H1 (cell line): ENCODE data around the gene TMEM150A. TPM values are rescaled to one million over a fixed set of nuclear protein-coding genes. Genes with fewer than 3 reads are reported as not detected.

Source experiments
- HDAC2 ChIP-seq, 2 experiments: fragments of 300-600 bp in 1 of 2; sonication (generic) in 1 of 2; IDR thresholded peaks; 2 replicates each; pipeline ENCODE4 v1.6.1; 2011 to 2012; ENCODE audit warnings: low read depth in 2 of 2, low read length in 2 of 2, mild to moderate bottlenecking in 2 of 2, moderate library complexity in 2 of 2, borderline replicate concordance in 1 of 2, inconsistent platforms in 1 of 2
- KDM5A ChIP-seq: fragments of 200-600 bp; IDR thresholded peaks from 2 replicates; pipeline ENCODE4 v1.7.1; 2012; ENCODE audit warnings: mild to moderate bottlenecking, low read length, inconsistent platforms, mixed read lengths
- RNF2 ChIP-seq: fragments of 200-900, 300-1000 bp; sonication (generic); IDR thresholded peaks from 2 replicates; pipeline ENCODE4 v1.7.1; 2016; ENCODE audit warnings: borderline replicate concordance, low read depth, mild to moderate bottlenecking, antibody characterized with exemption, low read length; ENCODE audit not compliant: poor library complexity, severe bottlenecking; ENCODE audit errors: missing control alignments
- polyA plus RNA-seq, 7 experiments: library from polyadenylated mRNA; depleted of rRNA in 3 of 7; stranded (reverse) in 5 of 7; unstranded in 2 of 7; fragments of >200 nt in 5 of 7; fragments of 200-250 nt in 2 of 7; gene quantifications; 1 replicate in 5 of 7; 2 replicates in 1 of 7; 4 replicates in 1 of 7; pipeline versions ENCODE4 v1.2.1 to v1.2.3, GENCODE V29; 2011 to 2013; ENCODE audit warnings: missing spikeins in 2 of 7, mixed read lengths in 2 of 7
- total RNA-seq: library from RNA; stranded (reverse); fragmentation: NEBNext Ultra II Directional; extraction: Animal tissue kit (Norgen Biotek cat#: 25700); gene quantifications from 2 replicates; pipeline ENCODE4 v1.2.1, GENCODE V29; 2021
- TF ChIP-seq, protein P1 (sequence below): IDR thresholded peaks from 2 replicates; pipeline ENCODE4 v1.6.1; 2012; ENCODE audit warnings: low read length, inconsistent platforms

Gene TMEM150A
- total and polyA plus RNA-seq, 2 of the 8 experiments (the other 6 are each of a cell fraction or from before 2014, with no cell fraction given) = 19.8 to 29.9 TPM

DNA sequence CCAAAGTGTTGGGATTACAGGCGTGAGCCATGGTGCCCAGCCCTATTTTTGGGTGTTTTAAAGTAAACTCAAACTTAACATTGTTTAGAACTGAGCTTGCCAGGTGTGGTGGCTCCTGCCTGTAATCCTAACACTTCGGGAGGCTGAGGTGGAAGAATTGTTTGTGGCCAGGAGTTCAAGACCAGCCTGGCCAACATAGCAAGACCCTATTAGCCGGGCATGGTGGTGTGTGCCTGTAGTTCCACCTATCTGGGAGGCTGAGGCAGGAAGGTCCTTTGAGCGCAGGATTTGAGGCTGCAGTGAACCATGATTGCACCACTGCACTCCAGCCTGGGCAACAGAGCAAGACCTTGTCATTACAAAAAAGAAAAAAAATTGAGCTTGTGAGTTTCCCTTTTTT is 48.0 kb upstream of the TMEM150A start (continued):
- TF ChIP-seq, protein P1, sequence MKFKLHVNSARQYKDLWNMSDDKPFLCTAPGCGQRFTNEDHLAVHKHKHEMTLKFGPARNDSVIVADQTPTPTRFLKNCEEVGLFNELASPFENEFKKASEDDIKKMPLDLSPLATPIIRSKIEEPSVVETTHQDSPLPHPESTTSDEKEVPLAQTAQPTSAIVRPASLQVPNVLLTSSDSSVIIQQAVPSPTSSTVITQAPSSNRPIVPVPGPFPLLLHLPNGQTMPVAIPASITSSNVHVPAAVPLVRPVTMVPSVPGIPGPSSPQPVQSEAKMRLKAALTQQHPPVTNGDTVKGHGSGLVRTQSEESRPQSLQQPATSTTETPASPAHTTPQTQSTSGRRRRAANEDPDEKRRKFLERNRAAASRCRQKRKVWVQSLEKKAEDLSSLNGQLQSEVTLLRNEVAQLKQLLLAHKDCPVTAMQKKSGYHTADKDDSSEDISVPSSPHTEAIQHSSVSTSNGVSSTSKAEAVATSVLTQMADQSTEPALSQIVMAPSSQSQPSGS = no peak
- no peak for TF ChIP-seq KDM5A
- TF ChIP-seq HDAC2 (IDR thresholded peaks at IDR 0.05; ENCODE audit: borderline replicate concordance in 1 of 2, low read depth in 2 of 2, low read length in 2 of 2) = no peak
- no peak for TF ChIP-seq RNF2
- TF ChIP-seq, all 59 proteins: peak for 0
